Measurements from ENCODE around the gene OR2T8.

OR2T8 gene

DNA sequence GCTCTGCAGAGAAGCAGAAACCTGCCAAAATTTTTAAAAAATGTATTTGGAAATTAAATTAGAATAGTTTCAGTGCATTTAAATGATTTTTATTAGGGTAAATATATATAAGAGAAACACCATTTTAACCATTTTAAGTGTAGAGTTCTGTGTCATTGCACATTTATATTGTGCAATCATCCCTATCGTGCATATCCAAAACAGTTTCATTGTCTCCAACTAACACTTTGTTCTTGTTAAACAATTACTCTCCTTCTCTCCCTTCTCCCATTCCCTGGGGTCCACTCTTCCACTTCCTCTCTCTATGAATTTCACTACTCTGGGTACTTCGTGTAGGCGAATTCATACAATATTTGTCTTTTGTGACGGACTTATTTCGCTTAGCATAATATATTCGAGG is 22.6 kb downstream of the OR2T8 start:
- no peak for TF ChIP-seq CTCF (IDR thresholded peaks at IDR 0.05; ENCODE audit: insufficient read depth, low read depth, low read length, missing control alignments)
- H3K4me3 ChIP-seq (ENCODE audit: low read depth, low read length): no peak overlapping the region
- no peak for DNase-seq (ENCODE audit: low read depth)

DNA sequence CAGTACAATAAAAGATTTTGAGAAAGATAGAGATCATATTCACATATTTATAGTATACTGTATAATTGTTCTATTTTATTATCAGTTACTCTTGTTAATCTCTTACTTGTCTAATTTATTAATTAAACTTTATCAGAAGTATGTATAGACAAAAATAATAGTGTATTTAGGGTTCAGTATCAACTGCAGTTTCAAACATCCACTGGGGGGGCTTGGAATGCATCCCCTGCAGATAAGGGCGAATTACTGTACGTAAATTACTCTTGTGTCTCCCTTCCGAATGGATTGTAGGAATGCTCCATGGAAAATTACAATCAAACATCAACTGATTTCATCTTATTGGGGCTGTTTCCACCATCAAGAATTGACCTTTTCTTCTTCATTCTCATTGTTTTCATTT is 28.5 kb downstream of the OR2T8 start, which contains the start of gene OR2L8:
OR2L8 (plus strand) TSS at position 301 of the 400 bp plus-strand sequence; CDS start at position 301, 0 bp downstream.
- no peak for TF ChIP-seq CTCF (IDR thresholded peaks at IDR 0.05; ENCODE audit: insufficient read depth, low read depth, low read length, missing control alignments)
- no peak for DNase-seq (ENCODE audit: low read depth)
- no peak within 1 kb of the TSS for H3K4me3 ChIP-seq (ENCODE audit: low read depth, low read length)

DNA sequence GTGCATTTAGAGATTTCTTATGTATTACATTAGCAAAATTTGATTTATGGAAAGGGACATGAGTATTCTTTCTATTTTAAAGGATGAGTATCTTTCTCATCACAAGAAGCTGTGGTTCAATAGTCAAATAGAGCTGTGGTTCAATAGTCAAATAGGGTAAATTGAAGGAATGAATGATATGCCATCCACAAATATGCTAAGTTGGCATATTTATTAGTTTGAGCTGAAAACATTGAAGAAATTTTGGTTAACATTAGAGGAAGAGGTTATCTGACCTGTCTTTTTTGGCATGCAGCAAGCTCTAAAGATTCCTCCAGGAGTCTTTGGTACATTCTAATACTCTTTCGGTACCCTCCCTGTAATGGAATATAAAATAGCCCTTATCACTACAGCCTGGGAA is 33.4 kb downstream of the OR2T8 start:
- H3K4me3 ChIP-seq (ENCODE audit: low read depth, low read length): no peak overlapping the region
- TF ChIP-seq CTCF (IDR thresholded peaks at IDR 0.05; ENCODE audit: insufficient read depth, low read depth, low read length, missing control alignments): no peak

GRCh38 chr1:247961791-247962190 is 41.7 kb downstream of the OR2T8 start:
- H3K4me3 ChIP-seq (ENCODE audit: low read depth, low read length): no peak overlapping the region
- no peak for DNase-seq (ENCODE audit: low read depth)
- TF ChIP-seq CTCF (IDR thresholded peaks at IDR 0.05; ENCODE audit: insufficient read depth, low read depth, low read length, missing control alignments): no peak

More for the DNA sequence above, 33.4 kb downstream of the OR2T8 start:
- DNase-seq (ENCODE audit: low read depth): no peak

- no peak overlapping the region for H3K4me3 ChIP-seq (ENCODE audit: low read depth, low read length)
- no peak for TF ChIP-seq CTCF (IDR thresholded peaks at IDR 0.05; ENCODE audit: insufficient read depth, low read depth, low read length, missing control alignments)
- DNase-seq (ENCODE audit: low read depth): no peak
Observed at GRCh38 chr1:247962911-247963588, 43.0 kb downstream of the OR2T8 start.

GRCh38 chr1:247964933-247965332 is 44.9 kb downstream of the OR2T8 start, which contains the start of gene OR2AK2:
OR2AK2 (plus strand) TSS chr1:247965233; CDS start chr1:247965377, 144 bp downstream.
- no peak for TF ChIP-seq CTCF (IDR thresholded peaks at IDR 0.05; ENCODE audit: insufficient read depth, low read depth, low read length, missing control alignments)
- no peak for DNase-seq (ENCODE audit: low read depth)
- H3K4me3 ChIP-seq (ENCODE audit: low read depth, low read length): no peak within 1 kb of the TSS

Data from GM12865 (cell line).